C4-2B (cell line): ENCODE data around the gene OCEL1.

Source experiments
- CTCF ChIP-seq: fragments of 450-650 bp; conservative IDR thresholded peaks from 2 replicates; pipeline ENCODE4 v1.5.1; 2017; ENCODE audit warnings: mild to moderate bottlenecking
- ZFX ChIP-seq: fragments of 450-650 bp; IDR thresholded peaks from 2 replicates; pipeline ENCODE4 v1.6.1; 2017

DNA sequence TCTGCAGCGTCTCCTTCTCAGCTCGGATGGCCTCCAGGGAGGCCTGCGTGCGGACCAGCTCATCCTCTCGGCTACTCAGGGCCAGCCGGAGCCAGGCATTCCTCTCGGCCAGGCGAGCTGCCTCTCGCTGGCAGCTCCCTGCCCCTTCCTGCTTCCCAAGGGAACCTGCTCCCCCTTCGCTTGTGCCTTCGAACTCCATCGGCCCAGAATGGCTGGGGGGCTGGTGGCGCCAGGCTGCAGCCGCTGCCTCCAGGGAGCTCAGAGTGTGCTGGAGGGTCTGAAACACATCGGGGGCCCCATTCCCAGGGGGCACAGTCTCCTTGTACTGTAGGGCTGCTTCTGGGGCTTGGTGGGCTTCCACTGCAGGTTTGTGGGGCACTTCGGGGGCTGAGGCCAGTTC lies 36.5 kb downstream of the OCEL1 start:
- TF ChIP-seq CTCF: no peak
- no peak for TF ChIP-seq ZFX
